ENCODE data around the gene ZNF785. TPM values are rescaled to one million over a fixed set of nuclear protein-coding genes. Genes with fewer than 3 reads are reported as not detected.

Gene ZNF785
- total RNA-seq, 1 experiment from 2014 or later, result 18.8 TPM

DNA sequence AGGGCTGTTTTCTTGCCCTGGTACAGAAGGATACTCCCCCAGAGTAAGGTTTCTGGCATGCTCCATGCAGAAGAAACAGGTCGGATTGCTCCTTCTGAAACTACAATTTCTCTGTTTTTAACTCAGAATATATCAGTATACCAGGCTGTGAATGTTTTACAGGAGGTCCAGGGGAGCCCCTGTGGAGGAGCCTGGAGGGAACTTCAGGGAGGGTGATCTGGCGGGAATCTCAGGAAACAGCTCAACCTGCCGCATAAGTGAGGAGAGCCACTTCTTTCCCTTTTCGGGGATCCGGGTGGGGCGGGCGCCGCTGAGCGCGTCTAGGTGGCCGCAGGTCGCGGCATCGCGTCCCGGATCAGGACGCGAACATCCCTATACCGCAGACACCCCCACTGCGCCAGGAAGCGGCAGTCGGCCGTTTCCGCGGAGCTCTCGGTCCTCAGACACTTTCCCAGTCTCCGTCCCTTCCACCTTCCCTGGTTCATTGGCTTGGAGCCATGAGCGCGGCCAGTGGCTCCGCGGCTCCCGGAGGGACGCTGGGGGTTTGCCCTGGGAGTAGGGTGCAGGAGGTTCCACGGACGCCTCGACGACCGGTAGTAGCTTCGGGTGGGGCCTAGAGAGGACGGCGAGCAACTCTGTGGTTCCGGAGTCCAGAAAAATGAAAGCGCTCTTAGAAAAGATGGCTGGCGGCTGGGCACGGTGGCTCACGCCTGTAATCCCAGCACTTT is 24.2 kb downstream of the ZNF785 start:
- H3K27ac ChIP-seq (ENCODE audit: insufficient read length, low read depth, low read length), result no peak overlapping the region
- Mint-ChIP-seq H3K4me1 (peaks cover 10 to 27% of the 10 kb centered on the region in 2 experiments), H3K27me3 (ENCODE audit: low read depth) (peaks cover 1% of the 10 kb centered on the region), H3K36me3 (ENCODE audit: insufficient read depth in 1 of 3, low read depth in 3 of 3) (peaks cover 0 to 2% (median 1%) of the 10 kb centered on the region in 3 experiments; a peak in 6 of 7 replicates), H3K9me3 (no peaks in the 10 kb centered on the region), H3K4me3 (peak overlapping the region in 1 of 2 experiments; percentile 34; a peak in 2 of 5 replicates), H3K27ac (no peak overlapping the region)
- H4K91ac ChIP-seq (ENCODE audit: insufficient read length, low read depth, low read length), result no peak overlapping the region
- peak overlapping the region; percentile 83 for H3K18ac ChIP-seq (ENCODE audit: insufficient read length, low read depth, low read length)
- TF ChIP-seq, protein P1, sequence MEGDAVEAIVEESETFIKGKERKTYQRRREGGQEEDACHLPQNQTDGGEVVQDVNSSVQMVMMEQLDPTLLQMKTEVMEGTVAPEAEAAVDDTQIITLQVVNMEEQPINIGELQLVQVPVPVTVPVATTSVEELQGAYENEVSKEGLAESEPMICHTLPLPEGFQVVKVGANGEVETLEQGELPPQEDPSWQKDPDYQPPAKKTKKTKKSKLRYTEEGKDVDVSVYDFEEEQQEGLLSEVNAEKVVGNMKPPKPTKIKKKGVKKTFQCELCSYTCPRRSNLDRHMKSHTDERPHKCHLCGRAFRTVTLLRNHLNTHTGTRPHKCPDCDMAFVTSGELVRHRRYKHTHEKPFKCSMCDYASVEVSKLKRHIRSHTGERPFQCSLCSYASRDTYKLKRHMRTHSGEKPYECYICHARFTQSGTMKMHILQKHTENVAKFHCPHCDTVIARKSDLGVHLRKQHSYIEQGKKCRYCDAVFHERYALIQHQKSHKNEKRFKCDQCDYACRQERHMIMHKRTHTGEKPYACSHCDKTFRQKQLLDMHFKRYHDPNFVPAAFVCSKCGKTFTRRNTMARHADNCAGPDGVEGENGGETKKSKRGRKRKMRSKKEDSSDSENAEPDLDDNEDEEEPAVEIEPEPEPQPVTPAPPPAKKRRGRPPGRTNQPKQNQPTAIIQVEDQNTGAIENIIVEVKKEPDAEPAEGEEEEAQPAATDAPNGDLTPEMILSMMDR (conservative IDR thresholded peaks at IDR 0.05), result no peak
- H2AFZ ChIP-seq (ENCODE audit: low read length), result peak overlapping the region; percentile 43
- H3K56ac ChIP-seq (ENCODE audit: insufficient read length, low read depth, low read length), result no peak overlapping the region
- H3K14ac ChIP-seq (ENCODE audit: insufficient read depth, low read length), result peak overlapping the region; percentile 85
- H3K23me2 ChIP-seq (ENCODE audit: insufficient read length, low read depth, low read length, poor library complexity, severe bottlenecking), result peaks cover 8% of the 10 kb centered on the region
- no peak overlapping the region for H4K5ac ChIP-seq (ENCODE audit: insufficient read length, low read depth, low read length)
- no peak overlapping the region for H2AK5ac ChIP-seq (ENCODE audit: insufficient read length, low read length)
- H3K9ac ChIP-seq (ENCODE audit: extremely low read depth, insufficient read length, low read length), result no peak overlapping the region
- H2BK15ac ChIP-seq (ENCODE audit: low read depth, low read length), result no peak overlapping the region
- H3K4me1 ChIP-seq (ENCODE audit: insufficient read depth, low read length), result no peaks in the 10 kb centered on the region
- no peak overlapping the region for H2BK20ac ChIP-seq (ENCODE audit: low read depth, low read length, poor library complexity, severe bottlenecking)
- no peaks in the 10 kb centered on the region for H4K20me1 ChIP-seq (ENCODE audit: control insufficient read depth, insufficient read depth, insufficient read length)
- H3K23ac ChIP-seq (ENCODE audit: insufficient read length, low read depth, low read length), result no peak overlapping the region
- H3T11ph ChIP-seq (ENCODE audit: low read length), result no peak overlapping the region
- no peak overlapping the region for H2BK5ac ChIP-seq (ENCODE audit: insufficient read length, low read length)
- no peak overlapping the region for H2BK120ac ChIP-seq (ENCODE audit: low read depth, low read length, poor library complexity, severe bottlenecking)
- no peak overlapping the region for H2BK12ac ChIP-seq (ENCODE audit: insufficient read length, low read depth, low read length)
- H4K8ac ChIP-seq (replicated peaks; ENCODE audit: insufficient read length, low read depth, low read length), result no peak overlapping the region
- no peaks in the 10 kb centered on the region for H3K79me1 ChIP-seq (ENCODE audit: insufficient read depth, low read depth, low read length, poor library complexity, severe bottlenecking)
- no peaks in the 10 kb centered on the region for H3K27me3 ChIP-seq (ENCODE audit: insufficient read depth, low read length)
- H3K9me3 ChIP-seq (ENCODE audit: control insufficient read depth, low read depth, low read length), result no peaks in the 10 kb centered on the region
- no peaks in the 10 kb centered on the region for H3K79me2 ChIP-seq (ENCODE audit: insufficient read depth, low read length)
- no peak overlapping the region for H3K4ac ChIP-seq (ENCODE audit: low read depth, low read length)
- peak; percentile 48 for DNase-seq
- WGBS (ENCODE audit: extremely low coverage, insufficient read length, low lambda C conversion rate), result no CpG with 5 or more reads among the region's 46 CpGs
- peak overlapping the region; percentile 19 for H3K4me2 ChIP-seq (ENCODE audit: insufficient read depth, insufficient read length, low read length)
